GM18858 (cell line): Measurements from ENCODE around the gene IGF1R.

Experiments
- ATAC-seq: cut with Tn5 transposase; IDR thresholded peaks from one replicate; pipeline ENCODE4 v1.9.1; 2021; ENCODE audit not compliant: unreplicated experiment

Gene IGF1R

DNA sequence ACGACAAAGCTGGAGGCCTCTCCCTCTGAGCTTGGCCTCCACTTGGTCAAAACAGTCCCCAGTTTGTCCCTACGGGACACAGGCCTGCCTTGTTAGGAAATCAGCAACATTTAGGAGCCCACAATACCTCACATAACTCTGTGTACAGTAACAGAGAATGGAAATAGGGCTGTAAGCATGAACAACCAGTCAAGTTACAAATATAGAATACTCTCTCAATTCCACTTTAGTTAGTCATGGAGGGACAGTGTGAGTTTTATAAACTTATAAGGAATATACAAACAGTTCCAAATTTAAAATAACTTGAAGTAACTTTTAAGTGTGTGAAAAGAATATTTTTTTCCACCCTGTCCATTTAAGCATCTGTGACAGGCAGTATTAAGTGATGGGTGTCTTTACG is 229.8 kb downstream of the IGF1R start:
- ATAC-seq: no peak

DNA sequence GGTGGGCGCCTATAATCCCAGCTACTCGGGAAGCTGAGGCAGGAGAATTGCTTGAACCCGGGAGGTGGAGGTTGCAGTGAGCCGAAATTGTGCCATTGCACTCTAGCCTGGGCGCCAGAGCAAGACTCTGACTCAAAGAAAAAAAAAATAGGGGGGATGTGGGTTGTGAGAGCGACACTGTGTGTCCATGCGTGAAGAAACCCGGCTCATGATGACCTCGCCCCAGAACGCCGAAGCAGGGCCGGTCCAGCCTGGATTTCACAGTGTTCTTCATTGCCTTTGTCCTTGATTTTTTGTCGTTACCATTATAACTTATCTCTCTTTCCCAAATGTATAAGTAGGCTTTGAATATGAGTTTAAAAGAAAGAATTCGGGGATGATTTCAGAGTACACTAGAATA is 230.5 kb downstream of the IGF1R start:
- no peak for ATAC-seq

DNA sequence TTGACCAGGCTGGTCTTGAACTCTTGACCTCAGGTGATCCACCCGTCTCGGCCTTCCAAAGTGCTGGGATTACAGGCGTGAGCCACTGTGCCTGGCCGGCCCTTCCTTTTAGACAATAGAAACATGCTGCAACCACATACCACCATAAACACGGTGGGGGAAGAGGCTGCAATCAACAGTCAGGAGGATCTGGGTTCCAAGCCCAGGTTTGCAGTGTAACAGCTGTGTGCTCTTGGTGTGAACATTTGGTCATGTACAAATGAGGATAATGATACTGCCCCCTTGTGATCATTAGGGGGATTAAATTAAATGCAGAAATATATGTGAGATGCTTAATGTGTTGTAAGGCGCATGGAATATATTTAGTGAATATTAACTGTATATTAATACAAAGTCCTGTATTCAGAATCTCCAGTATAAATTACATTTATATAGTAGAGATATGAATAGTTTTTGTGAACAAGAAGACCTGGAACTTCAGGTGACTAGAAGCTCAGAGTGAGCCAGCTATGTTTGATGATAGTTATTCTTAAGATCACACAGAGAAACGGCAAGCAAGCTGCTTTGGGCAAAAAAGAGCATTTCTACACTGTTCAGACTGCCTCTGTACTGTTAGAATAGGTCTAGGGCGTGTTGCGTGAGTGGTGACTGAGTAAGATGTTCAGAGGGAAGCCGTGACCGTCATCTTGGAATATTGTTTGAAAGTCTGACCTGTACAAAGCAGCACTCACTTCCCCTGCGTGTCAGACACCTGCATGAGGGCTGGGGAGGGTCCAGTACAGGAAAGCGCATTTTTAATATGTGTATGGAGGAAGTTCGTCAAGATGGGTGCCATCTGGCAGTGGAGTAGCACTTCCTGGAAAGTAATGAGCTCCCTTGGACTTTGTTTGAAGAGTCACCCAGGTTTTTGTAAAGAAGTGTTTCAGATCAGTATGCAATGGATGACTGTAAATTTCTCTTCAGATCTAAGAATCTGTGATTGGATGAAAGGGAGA is 233.5 kb downstream of the IGF1R start:
- no peak for ATAC-seq

DNA sequence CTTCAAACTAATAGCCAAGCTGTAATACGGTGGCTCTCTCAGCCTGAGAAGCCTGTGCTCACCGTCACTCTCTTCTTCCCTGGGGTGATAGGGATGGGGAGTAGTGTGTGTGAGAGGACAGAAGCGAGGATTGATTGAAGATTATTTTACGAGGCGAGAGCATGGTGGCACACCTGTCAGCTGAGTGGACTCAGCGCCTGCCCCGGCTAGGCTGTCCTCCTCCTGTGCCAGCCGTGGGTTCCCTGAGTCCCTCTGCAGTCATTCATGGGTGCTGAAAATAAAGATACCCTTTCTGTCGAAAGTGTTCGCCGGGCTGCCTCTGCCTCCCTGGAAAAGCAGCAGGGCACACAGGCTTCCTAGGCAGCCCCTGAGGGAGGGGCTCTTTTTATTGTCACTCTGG is 235.1 kb downstream of the IGF1R start:
- no peak for ATAC-seq

DNA sequence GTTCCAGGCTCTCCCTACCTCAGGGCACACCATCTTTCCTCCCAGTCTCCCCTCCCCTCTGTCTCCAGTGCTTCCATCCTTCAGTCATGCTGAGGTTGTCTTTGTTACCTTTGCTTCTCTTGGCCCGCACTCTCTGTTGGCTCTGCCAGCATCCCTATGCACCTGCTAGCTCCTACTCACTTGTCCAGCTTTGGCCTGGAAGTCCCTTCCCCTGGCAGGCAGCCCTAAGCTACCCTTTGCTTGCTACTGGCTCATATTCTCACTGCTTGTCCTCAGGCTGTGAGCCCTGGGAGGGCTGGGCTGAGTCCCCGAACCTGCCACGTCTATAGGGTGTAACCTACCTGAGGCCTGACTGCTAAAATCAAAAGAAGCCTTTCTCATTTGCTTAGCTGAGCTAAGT is 236.6 kb downstream of the IGF1R start:
- no peak for ATAC-seq

DNA sequence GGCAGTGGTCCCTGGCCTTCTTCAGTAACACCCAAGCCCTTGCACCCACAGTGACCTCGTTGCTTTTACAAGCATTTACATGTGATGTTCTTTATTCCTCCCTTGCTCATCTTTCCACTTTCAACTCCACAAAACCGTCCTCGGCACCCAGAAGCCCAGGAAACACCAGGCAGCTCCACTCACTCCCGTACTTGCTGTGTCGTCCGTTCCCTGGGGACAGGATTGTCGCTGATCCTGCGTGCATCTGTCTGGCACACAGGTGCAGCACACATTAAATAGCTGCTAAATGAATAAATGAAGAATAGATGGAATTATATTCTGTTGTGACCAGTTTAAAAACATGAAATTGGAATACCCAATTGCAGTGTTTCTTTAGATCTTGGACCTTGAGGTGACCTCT is 239.6 kb downstream of the IGF1R start:
- no peak for ATAC-seq

DNA sequence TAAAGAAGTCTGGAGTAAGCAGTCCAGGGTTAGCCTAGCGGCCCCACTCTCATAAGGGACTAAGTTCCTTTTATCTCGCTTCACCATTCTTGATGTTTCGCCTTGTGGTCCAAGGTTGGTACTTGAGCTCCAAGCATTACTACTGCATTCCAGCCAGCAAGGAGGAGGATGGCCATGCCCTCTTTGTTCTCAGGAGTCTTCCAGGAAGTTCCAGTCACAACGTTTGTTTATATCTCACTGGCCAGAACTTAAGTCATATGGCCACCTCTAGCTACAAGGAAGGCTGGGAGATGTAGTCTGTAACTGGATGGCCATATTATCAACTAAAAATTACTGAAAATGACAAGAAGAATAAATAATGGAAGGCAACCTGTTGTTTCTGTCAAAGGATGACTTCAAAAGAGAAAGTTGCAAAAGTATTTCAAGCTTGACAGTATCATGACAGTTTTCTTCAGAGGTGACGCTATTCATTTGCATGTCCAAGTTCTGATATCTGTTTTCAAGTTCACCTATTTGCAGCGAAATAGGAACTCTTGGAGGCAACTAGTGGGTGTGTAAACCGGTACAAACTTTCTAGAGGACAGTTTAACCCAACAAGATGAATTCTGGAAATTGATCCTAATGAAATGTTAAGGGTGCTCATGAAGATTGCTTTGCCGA is 240.6 kb downstream of the IGF1R start:
- ATAC-seq: no peak

DNA sequence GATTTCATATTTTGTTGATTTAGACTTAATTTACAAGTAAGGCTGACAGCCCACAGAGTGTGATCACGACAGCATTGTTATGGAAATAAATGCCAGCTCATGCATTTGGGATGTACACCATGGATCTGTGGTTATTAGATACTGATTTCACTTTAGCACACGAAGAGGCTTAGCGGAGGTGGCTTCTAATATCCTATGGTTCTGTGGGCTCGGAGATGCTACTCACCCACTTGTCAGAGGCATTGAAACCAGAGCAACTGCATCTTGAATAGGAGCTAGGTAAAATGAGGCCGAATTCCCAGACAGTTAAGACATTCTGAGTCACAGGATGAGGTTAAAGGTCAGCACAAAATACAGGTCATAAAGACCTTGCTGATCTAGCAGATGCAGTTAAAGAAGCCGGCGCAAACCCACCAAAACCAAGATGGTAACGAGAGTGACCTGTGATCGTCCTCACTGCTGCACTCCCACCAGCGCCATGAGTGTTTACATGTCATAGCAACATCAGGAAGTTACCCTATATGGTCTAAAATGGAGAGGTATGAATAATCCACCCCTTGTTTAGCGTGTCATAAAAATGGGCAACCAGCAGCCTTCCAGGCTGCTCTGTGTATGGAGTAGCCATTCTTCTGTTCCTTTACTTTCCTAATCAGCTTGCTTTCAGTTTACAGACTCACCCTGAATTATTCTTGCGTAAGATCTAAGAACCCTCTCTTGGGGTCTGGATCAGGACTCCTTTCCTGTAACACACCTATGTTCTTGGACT is 241.8 kb downstream of the IGF1R start:
- no peak for ATAC-seq

DNA sequence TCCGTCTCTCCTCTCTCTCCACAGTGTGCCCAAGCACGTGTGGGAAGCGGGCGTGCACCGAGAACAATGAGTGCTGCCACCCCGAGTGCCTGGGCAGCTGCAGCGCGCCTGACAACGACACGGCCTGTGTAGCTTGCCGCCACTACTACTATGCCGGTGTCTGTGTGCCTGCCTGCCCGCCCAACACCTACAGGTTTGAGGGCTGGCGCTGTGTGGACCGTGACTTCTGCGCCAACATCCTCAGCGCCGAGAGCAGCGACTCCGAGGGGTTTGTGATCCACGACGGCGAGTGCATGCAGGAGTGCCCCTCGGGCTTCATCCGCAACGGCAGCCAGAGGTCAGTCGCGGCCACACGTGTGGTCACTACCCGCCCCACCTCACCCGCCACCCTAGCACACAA is 243.0 kb downstream of the IGF1R start:
- no peak for ATAC-seq

DNA sequence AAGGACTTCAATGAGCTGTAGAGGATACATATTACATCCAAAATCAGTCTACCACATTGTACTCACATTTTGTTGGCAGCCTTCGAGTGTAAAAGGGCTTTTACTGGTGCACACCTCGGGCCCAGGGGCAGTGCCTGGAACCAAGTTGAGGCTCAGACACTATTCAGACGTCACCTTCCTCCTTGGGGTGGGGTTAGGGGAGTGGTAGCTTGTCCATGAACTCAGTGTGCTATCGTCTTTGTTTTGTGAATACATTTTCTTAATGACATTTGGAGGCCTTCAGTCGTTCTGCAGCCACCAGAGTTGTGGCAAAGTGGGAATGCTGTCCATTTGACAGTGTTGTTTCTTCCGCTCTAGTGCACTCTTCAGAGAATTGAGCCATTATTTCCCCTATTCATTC is 245.1 kb downstream of the IGF1R start:
- ATAC-seq: no peak

DNA sequence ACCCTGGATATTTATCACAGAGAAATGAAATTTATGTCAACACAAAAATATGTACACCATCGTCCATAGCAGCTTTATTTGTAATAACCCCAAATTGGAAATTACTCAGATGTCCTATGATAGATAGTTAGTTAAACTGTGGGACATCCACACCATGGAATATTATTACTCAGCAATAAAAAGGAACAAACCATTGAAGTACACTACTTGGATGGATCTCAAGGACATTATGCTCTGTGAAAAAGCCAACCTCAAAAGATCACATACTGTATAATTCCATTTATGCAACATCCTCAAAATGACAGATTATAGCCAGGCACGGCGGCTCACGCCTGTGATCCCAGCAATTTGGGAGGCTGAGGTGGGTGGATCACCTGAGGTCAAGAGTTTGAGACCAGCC is 246.0 kb downstream of the IGF1R start:
- no peak for ATAC-seq

DNA sequence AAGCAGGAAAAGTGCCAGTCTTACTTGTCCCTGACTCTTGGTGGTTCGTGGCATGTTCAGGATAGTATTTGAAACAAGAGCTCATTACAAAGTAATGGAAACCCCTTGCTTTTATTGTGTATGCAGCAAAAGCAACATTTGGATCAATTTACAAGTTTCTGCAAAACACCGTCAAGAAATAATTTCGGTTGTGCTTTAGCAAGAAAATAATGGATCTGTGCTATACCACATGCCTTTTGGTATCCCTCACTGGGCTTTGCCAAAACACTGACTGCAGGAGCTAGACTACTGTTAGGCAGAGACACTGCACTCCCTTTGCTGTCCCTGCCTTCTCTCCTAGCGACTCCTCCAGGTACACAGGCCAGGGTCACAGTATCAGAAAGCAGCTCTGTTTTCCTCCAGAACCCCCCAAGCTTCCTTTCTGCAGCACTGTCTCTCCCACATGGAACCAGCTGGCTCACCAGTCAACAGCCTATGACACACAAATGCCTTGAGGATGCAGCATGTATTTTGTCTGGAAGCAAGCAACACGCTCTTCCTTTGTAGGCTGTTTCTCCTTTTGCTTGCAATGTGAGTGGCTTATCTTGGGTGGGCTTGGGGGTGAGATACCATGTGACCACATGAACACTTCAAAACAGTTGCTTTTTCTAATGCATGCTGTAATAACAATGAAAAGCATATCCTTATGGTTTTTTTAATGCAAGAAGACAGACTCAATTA is 247.8 kb downstream of the IGF1R start:
- ATAC-seq: no peak

DNA sequence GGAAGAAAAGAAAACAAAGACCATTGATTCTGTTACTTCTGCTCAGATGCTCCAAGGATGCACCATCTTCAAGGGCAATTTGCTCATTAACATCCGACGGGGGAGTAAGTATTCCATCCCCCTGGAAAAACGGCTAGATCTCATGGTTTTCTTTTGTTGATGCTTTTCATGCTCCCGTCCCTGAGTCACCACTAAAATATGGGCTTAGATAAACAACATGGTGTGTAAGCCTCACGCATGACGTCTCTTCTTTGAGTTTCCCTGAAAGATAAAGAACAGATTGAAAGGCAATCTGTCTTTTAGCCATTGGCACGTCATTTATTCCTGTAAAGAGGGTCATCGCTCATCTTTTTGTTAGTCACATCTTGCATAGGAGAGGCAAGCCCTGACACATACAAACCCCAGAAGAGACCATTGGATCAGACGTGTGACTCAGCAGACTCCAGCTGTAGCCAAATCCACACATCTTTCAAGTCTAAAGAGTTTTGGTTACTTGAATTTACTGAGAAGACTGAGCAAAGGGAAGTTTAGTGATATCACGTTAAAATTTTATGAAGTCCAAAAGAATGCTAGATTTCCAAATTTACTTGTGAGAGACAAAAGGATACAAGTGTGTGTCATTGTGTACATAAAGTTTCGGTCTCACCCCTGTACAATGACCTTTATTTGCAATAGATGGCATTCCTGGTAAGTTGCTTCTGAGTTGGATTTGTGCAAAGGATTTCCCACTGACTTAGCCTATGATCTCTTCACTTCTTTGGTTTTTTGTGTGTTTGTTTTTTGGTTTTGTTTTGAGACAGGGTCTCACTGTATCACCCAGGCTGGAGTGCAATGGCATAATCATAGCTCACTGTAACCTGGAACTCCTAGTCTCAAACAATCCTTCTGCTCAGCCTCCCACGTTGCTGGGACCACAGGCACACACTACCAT is 248.7 kb downstream of the IGF1R start:
- ATAC-seq: no peak

DNA sequence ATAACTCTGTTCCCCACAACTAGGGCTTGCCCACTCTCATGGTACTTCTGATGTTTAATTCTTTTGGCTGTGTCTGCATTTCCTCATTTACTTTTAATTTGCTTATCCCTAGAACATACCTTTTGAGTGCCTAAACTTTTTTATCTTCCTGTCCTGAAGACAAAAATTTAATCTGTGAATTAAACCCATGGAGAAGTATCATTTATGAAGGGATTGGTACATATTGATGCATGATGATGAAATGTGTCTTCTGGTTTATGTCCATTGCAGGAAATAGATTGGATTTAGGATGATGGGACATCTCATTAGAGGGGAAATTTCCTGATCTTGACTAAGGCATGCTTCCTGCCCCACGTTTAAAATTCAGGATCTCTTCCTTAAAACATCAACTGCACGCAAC is 249.8 kb downstream of the IGF1R start:
- no peak for ATAC-seq

DNA sequence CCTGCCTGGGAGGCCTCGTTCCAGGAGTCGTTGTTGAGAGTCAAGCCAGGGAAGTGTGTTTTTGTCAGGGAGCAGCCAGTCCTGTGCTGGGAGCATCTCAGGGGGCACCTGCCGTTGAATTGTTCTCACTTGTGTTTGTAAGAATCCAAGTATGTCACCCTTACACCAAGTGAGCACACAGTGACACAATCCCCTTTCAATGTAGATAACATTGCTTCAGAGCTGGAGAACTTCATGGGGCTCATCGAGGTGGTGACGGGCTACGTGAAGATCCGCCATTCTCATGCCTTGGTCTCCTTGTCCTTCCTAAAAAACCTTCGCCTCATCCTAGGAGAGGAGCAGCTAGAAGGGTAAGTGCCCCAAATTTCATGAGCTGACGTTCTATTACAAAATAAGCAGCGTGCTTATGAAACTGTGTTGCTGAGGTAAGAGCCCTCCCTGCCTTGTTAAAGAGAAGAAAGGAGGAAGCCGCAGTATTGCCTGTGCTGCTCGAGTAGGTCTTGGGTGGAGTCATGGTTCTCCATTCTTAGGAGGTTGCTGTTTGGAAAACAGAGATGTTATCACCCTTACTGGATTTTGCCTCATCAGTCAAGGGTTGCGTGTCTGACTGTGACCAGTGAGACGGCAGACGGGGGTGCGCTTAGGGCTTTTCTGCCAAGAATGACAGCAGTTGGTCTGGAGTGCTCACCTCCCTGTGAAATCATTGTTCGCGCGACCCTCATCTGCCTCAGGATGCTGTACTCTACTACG is 251.1 kb downstream of the IGF1R start:
- ATAC-seq: no peak

DNA sequence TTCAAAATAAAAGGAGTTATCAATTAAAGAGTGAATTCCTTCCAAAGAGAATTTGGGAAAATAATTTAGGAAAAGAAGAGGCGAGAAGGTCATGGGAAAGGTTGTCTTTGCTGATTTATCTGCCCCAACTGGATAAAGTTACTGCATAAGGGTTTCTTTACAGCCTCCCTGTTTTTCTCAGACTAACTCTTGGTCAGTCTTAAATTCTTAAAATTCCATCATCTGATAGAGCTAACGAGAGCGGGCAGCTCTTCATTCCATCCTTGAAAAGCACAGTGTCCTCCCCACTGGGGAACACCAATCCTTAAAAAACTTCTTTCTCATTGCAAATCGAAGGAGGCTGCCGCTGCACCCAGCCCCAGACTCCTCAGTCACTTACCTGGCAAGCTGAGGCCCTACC is 252.0 kb downstream of the IGF1R start:
- no peak for ATAC-seq

DNA sequence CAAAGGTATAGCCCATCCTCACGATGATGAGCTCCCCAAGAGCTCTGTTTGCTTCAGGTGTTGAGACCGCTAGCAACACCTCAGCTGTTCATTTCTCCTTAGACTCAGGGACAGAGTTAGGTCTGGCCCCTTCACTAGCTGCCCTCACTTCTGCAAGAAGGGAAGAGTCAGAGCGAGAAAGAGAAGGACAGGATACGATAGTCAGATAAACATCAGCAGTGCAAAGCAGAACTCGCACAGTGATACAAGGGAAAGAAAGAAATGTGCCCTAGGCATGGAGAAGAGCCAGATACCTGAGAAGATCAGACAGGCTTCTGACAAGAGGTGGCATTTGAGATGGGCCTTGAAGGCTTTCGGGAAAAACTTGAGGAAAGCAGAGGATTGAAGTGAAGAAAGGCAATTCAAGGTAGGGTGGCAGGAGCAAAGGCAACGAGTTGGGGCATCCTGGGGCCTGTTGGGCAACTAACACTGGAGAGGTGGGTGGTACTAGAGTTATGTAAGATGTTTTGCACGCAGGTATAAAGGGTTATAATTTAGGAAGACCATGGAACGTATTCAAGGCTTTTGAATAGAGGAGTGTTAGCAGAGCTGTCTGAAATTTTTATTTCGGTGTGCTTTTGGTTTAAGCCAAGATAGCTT is 253.2 kb downstream of the IGF1R start:
- ATAC-seq: no peak

DNA sequence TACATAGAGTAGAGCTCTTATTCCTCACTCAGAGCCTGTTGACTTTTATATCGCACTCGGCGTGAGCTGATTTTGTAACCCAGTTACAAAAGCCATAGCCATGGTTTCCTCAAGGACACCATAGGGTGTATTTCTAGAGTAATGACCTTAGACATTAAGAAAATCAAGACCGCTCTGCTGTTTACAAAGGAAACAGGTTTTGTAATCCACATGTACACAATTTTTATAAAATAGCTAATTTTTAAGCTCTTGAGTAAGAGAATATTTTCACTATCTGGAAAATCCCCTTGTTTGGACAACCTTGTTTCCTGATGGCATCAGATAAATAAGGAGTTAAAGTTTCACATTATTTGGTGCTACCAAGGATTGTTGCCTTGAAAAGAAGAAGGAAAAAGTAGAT is 254.6 kb downstream of the IGF1R start:
- no peak for ATAC-seq
